IPS-11a (cell line): Measurements from ENCODE around the gene SMIM5.

Experiments
- H3K4me3 ChIP-seq: one replicate; pipeline ENCODE4 v1.5.1; 2013; ENCODE audit warnings: low read depth, low read length, control low read depth

Gene SMIM5

DNA sequence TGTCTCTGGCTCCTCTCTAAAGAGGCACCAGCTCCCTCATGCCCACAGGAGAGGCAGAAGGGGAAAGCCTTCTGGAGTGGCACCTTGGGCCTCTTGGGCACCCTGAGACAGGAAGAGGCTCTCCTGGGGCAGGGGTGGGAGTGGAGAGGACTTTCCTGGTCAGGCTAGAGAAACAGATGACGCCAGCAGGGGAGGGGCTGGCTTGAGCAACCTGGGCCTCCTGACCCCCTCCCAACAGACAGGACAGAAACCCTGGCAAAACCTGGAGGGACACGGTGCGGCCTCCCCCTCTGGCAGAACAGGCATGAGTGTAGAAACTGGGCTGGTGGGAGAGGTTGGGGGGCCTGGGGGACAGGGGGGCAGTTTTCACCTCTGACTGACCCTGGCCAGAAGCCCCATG, 6.1 kb downstream of the SMIM5 start:
- no peak overlapping the region for H3K4me3 ChIP-seq

DNA sequence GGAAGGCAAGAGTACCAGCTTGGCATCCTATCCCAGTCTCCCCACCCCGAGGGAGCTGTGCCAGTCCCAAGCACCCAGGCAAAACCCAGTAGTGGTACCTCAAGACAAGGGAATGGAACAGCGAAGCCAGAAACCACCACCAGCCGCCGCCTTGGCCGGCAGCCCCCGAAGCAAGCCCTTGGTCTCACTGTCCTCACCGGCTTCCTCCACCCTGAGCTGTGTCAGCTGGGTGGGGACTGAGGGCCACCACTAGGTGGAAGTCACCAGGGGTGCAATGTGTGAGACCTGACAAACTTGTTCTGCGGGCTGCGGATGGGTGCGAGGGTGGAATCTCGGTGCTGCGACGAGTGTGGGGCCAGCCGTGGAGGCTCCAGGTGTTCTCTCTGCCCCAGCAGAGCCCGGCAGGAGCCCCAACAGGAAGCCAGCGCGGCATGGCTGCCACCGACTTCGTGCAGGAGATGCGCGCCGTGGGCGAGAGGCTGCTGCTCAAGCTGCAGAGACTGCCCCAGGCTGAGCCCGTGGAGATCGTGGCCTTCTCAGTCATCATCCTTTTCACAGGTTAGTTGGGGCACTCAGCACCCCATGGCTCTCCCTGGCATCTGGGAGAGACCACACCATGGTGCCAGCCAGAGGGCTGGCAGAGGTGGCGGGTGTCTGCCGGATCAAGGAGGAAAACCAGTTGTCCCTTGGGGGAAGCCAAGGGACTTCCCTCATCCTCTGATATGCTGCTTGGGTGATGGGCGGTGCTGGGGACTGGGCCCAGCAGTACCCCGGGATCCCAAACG, 6.7 kb downstream of the SMIM5 start:
- H3K4me3 ChIP-seq = no peak overlapping the region

DNA sequence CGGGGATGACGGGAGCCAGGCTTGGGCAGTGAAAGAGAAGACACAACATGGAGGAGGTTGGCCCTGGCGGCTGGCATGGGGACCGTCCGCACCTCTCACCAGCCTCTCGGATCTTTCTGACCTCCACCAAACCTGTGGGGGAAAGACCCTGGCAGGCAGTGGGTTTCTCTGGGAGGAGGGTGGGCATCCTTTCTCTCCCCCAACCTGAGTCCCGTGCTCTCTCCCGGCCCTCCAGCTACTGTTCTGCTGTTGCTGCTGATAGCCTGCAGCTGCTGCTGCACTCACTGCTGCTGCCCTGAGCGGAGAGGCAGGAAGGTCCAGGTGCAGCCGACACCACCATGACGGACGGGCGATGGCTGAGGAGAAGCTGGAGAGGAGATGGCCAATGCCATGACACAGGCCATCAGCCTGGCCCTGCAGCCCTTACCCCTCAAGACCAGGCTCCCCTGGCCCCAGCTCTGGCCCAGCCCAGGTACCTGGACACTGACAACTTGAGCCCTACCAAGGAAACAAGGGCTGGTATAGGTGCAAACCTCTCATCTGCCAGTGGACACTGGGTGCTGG, 7.4 kb downstream of the SMIM5 start:
- no peak overlapping the region for H3K4me3 ChIP-seq

DNA sequence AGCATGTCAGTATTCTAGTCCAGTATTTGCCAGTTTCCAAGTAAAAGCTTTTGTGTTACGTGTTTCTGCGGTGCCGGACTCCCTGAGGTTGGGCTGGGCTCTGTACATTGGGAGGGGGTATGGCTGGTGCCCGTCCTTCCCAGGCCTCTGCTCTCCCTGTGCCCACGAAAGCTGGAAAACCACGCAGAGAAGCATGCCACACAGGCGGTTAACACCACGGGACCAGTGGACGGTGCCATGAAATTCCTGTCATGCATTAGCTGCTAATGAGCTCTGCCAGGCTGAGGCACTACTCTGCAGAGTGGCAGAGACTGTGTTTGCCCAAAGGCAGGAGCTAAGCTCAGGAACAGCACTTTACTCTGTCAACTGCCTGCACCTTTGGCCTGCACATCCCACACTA, 8.1 kb downstream of the SMIM5 start:
- no peak overlapping the region for H3K4me3 ChIP-seq

DNA sequence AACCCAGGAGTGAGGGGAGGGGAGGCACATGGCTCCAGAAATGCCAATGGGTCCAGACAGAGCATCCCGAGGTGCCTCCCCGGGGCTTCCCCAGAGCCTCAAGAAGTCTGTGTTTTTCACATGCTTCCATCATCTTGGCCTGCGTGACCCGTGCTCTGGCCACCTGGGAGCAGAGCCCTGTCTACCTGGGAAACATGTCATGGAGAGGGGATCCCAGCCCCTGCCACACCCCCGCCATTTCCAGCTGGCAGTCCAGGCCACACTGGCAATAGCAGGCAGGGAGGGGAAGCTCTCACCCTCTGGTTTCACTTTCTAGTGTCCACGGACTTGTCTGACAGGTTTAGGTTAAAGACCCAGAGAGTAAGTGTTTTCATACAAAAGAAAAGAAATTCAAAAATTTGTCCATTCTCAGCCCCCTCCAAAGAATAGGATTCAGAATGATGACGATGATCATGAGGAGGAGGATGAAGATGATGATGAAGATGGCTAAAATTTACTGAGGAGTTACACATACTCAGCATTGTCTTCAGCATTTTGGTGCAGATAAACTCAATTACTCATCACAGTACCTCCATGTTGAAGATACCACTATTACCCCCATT, 9.0 kb downstream of the SMIM5 start:
- H3K4me3 ChIP-seq = no peak overlapping the region

DNA sequence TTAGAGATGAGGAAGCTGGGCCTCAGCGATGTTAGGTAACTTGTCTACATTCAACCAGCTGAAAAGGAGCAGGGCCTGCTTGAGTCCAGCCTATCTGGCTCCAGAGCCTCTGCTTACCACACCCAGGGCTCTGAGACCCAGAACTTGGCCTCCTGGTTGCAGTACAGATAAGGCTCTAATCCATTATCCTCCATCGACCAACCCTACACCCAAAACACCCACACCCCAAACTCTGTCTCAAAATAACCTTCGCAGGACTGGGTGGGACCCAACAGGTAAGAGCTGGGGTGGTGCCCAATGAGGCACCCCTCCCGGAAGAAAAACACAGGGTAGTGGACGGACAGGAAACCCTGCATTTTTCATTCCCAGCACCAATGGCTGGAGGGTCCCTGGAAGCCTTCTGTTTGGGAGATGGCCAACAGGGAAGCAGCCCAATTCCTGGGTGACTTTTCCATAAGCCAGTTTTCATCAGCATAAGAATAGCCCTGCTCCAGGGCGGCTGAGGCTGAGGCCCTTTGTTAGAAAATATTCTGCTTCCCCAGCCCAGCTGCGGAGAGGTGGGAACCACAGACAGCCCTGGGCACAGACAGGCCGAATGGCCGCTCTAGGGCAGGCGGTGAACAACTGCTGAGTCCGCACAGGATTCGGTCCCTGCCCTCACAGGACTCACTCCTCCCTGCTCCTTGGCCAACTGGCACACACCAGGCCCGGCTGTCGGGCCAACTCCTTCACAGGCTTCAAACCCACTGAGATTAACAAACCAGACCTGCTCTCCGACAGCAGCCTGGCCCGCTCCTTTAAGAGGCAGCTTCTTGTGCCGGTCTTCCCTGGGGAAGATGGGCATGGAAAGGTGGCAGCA, 9.8 kb downstream of the SMIM5 start:
- no peak overlapping the region for H3K4me3 ChIP-seq

DNA sequence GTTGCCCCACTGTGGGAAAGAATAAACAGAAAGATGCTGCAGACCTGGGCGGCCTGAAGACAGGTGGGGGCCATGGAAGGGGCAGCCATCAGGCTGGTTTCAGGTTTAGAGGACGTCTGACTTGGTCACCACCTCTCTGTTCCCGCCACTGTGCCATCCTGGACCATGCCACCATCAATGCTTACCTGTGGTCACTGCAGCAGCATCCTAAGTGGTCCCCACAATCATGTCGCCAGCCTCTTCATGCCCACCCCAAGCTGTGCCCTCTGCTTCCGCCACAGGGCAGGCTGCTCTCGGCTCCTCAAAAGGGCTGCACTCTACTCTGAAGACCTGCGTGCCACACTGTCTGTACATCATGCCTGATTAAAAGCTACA, 10.4 kb downstream of the SMIM5 start:
- H3K4me3 ChIP-seq = no peak overlapping the region

DNA sequence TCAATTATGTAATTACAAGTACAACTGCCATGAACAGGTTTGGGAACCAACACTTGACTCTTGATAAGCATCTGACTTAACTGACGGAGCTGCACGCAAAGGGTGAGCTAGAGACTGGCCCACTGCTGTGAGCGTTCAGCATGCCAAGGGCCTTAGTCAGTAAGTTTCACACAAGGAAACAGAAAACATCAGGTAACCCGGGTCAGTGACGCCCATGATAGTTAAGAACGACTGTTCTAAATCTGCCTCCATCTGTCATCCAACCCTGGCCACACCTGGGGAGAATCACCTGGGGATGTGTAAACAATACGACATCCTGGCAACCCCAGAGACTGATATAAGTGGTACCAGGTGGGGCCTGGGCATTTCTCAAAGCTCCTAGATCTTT, 12.3 kb downstream of the SMIM5 start:
- no peak overlapping the region for H3K4me3 ChIP-seq

DNA sequence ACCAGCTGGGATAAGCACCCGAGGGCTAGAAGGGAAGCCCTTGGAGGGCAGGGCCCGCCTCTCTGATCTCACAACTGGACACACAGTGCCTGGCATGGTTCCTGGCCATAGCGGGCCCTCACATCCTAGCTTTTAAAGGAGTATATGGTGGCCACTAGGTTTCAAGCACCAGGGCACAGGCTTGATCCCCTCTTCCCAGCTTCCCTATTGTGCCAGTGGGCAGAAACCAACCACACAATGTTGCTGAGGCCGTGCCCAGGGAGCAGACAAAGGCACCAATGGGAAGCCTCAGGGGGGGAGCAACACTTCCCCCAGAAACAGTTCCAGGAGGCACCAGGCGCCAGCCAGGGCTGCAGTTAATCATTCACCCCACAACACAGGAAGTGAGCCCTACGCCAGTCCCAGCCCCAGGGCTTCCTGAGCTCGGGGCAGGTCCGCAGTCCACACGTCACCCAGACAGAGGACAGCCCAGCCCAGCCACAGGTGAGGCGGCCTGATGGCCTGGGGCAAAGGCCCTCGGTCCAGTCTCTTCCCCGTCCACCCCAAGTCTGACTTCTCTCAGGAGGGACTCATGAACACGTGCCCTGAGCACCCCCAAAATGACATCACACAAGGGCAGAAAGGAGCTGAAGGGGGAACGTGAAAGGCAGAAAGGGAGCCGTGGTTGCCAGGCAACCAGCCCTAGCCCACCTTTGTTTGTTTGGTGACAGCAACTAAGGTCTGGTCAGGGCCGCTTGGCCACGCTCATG, 12.8 kb downstream of the SMIM5 start:
- H3K4me3 ChIP-seq = no peak overlapping the region

DNA sequence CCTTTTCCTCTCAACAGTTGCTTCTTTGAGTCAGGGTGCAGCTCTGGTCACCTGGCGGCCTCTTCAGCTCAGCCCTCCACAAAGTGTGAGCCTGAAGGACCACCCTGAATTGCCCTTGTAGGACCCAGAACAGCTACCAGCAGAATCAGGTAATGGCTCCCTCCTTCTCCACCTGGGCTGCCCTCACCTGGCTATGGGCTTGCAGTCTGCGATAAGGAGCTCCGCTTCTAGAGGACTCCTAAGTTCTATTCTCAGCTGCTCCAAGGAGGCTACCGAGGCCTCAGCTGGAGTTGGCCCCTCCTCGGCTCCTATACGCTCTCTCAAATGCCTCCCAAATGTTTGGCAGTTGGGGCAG, 13.4 kb downstream of the SMIM5 start:
- no peak overlapping the region for H3K4me3 ChIP-seq

DNA sequence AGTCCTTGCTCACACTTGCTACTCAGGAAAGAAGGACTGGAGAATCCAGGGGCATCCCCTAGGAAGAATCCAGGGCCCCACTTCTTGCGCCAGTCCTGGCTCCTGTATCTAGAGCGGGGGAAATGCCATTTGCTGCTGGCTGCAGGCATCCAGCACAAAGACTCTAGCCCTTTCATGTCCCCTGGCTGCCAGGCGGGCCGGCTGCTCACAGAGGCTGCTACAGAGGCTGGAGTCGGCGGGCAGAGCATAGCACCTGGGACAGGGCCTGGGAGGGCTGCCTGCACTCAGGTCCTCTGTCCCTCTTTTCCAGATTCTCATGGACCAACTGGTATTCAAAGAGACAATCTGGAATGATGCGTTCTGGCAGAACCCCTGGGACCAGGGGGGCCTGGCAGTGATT, 13.8 kb downstream of the SMIM5 start:
- H3K4me3 ChIP-seq = no peak overlapping the region

DNA sequence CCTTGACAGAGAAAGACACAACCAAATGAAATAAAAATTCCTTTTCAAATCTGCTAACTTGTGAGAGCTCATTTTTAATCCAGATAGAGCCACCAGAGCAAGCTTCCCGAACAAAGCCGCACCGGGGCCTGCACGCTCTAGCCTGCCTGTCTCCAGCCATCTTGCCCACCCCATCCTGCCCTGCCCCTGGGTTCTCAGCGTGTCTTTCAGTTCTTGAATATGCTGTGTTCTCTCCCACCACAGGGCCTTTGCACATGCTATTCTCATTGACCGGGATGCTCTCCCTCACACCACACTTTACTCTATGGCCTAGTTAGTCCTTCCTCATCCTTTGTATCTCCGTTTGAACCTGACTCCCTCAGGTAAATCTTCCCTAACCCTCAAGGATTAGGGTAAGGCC, 14.7 kb downstream of the SMIM5 start:
- no peak overlapping the region for H3K4me3 ChIP-seq

DNA sequence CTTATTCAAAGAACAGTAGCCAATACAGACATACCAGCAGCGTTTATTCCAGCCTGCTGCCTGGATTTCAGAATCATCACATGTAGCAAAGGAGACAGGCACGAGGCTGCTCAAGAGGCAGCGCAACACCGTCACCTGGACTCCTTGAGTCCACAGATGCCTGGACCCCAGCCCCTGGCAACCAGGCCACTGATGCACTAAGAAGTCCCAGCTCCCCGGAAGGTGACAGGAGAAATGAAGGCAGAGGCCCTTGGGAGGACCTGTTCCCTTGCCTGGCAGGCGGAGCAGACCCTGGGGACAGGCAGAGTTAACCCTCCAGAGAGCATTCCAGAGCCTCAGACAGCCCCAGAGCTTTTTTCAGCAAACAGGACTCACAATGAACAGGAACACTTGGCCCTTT, 16.5 kb downstream of the SMIM5 start:
- H3K4me3 ChIP-seq = no peak overlapping the region

DNA sequence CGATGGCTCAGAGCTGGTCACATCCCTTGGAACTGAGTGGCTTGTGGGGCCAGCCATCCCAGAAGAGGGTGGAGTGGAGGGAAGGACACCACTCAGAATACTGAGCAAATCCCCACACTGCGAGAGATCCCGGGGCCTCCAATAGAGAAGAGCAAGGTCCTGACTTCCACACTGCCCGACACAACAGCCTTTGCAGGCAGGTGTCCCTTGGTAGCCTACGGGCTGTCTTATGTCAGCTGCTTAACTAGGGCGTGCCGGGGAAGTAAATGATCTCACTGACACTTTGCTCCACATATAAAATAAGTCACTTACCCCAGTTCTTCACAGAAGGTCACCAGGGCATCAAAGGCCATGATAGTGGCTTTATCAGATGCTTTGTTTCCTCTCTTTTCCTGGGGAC, 17.6 kb downstream of the SMIM5 start:
- H3K4me3 ChIP-seq = no peak overlapping the region

DNA sequence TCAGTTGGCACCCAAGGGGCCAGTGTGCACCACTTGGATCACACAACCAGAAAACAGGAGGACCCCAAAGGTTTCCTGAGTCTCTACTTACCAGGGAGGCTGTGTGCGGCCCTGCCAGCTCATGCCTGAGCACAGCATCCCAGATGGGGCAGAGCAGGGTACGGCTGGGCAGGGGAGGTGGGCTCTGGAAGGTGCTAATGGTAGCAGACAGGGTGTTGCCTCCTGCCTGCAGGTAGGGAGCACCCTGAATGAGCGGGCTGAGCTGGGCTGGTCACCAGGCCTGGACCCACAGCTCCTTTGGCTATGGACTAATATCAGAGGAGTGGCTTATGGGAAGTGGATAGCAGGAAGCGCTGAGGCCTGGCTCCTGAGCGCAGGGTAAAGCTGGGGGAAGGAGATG, 19.1 kb downstream of the SMIM5 start:
- H3K4me3 ChIP-seq = no peak overlapping the region

DNA sequence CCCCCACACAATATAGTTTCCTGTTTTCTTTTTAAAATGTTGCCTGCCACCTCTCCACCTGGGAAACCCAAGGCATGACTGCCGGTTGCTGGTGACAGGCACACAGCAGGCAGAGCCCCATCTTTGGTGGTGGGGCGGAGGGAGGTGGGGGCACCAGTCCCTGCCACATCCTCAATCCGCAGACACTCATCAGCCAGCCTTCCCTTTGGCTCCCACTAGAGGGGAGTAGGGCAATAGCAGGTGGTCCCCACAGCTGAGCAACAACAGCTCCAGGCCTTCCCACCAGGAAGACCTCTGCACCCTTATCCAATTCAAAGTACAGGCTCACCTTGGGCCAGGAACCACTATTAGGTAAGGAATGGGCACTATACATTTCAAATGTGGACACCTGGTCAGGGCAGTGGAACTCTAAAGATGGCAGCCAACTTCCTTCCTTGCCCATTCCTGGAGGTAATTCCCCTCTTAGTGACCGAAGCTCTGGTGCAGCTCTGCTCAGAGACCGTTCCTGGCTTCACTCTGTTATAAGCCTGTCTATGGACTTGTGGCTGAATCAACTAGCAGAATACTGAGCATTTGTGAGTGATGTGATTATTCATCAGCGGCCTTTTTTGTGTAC, 19.8 kb downstream of the SMIM5 start:
- no peak overlapping the region for H3K4me3 ChIP-seq

DNA sequence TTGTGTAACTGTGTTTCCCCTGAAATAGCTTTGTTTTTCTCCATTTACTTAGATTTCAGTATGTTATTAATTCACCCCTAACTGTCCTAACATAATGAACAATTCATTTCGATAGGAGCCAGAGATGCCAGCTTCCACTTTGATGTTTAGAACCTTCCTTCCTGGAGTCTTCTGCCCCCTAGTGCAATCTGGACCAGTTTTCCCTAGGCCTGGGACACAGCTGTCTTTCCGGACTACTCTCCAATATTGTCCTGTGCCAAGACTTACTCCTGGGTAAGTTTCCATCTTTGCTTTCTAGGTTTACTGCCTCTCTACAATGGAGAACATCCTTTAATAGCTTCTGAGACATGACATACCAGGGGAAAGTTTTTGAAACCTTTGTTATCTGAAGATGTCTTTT, 20.9 kb downstream of the SMIM5 start:
- H3K4me3 ChIP-seq = no peak overlapping the region

DNA sequence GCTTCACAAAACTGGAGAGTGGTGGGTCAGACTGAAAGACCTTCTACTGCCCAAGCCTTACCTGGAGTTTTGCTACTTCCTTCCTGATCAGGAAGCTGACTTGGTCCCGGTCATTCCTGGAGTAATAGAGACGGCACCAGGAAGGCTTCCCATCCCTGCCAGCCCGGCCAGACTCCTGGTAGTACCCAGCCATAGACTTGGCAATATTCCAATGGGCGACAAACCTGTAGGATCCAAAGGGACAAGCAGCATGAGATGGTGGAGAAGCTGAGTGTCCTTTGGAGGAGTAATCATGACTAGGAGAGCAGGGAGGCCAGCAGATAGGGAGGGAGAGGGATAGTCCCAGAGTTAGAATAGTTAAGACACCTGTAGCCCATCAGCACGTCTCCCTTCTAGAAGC, 25.0 kb downstream of the SMIM5 start:
- no peak overlapping the region for H3K4me3 ChIP-seq

DNA sequence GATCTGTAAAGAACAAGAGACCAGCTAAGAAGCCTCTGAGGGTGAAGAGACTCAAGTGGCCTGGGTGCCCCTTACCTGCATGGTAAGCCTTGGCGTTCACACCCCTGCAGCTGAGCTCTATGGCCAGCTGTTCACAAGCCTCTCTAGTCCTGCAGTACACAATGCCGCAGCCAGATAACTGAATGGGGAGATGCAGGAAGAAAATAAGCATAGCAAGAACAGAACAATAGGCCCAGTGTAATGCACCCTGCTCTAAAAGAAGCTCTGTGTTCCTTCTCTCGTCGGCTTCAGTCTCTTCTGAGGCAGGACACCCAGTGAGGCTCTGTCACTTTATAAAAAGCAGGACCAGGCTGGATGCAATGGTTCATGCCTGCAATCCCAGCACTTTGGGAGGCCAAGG, 28.3 kb downstream of the SMIM5 start:
- no peak overlapping the region for H3K4me3 ChIP-seq

DNA sequence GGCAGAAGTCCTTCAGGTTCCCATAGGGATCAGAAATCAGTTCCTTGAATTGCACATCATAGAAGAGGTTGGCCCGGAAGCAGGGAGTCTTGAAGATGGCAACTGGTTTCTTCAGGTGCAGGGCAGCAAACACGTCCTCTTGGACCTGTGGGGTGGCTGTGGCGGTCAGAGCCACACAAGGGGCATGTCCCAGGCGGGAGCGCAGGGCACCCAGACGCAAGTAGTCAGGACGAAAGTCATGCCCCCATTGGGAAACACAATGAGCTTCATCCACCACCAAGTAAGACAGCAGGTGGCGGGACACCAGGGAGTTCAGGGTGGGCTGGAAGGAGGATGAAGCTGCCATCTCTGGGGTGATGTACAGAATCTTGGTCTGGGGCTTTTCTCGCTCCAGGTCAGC, 29.3 kb downstream of the SMIM5 start:
- H3K4me3 ChIP-seq = no peak overlapping the region

DNA sequence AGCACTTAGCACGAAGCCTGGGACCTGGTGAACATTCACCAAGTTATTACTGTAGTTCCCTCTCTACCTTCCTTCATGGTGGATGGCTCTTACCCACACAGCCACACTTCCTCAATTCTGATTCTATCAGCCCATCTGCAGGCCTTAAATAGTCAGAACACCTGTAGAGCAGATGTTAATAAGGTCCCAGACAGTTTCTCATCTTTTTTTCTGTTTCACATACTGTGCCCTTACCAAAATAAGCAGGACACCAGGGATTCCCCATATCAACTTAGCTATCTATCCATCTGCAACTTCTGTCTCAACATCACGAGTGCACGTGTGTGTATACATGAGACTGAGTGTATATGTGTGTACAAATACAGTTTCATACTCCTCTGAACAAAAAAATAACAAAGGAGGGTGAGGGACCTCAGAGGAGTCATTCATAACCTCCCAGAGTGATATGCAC, 30.9 kb downstream of the SMIM5 start:
- no peak overlapping the region for H3K4me3 ChIP-seq
